CD8-positive, alpha-beta memory T cell (primary cell): ENCODE results near the gene RARG. TPM values are rescaled to one million over a fixed set of nuclear protein-coding genes. Genes with fewer than 3 reads are reported as not detected.
"Not testable (repeated sequence)": the region's sequence is repeated elsewhere in the genome, so short reads cannot be mapped to it uniquely, and the experiment has no call there.

ENCODE experiments used
- CTCF ChIA-PET: fragments of 350-600 bp; sonication (Branson Sonifier 250); formaldehyde crosslinking; loops from one replicate; lab custom pipeline; 2021; ENCODE audit warnings: antibody characterized with exemption; lab: Charles Lee
- POLR2A ChIA-PET: fragments of 350-600 bp; sonication (Branson Sonifier 250); formaldehyde crosslinking; loops from one replicate; lab custom pipeline; 2021; ENCODE audit warnings: antibody characterized with exemption; lab: Charles Lee
- DNase-seq, 5 donors: peaks; one replicate each; pipeline versions ENCODE4 v3.0.0 to v3.0.0-alpha.2; 2020 to 2022; ENCODE audit warnings: mixed read lengths in 1 of 5
- H3K27ac ChIP-seq: one replicate; pipeline ENCODE4 v1.7.0; 2013; ENCODE audit warnings: low read depth, mild to moderate bottlenecking, low read length, moderate library complexity
- H3K27me3 ChIP-seq: 2 replicates; pipeline ENCODE4 v1.7.0; 2013; ENCODE audit warnings: low read length, mild to moderate bottlenecking; ENCODE audit not compliant: insufficient read depth, poor library complexity, severe bottlenecking
- H3K36me3 ChIP-seq: 2 replicates; pipeline ENCODE4 v1.7.0; 2013; ENCODE audit warnings: mild to moderate bottlenecking, low read length, moderate library complexity; ENCODE audit not compliant: insufficient read depth
- H3K4me1 ChIP-seq: 2 replicates; pipeline ENCODE4 v1.7.0; 2013; ENCODE audit warnings: mild to moderate bottlenecking, low read length, moderate library complexity; ENCODE audit not compliant: insufficient read depth
- H3K4me3 ChIP-seq: 2 replicates; pipeline ENCODE4 v1.7.0; 2013; ENCODE audit warnings: mild to moderate bottlenecking, low read length
- H3K9me3 ChIP-seq: 2 replicates; pipeline ENCODE4 v1.7.0; 2013; ENCODE audit warnings: mild to moderate bottlenecking, low read length
- H3K27ac Mint-ChIP-seq, 8 donors: one replicate each; pipeline ENCODE4 v1.8.0; 2020 to 2021; ENCODE audit warnings: mixed read lengths in 8 of 8, mild to moderate bottlenecking in 6 of 8, inconsistent platforms in 3 of 8, moderate library complexity in 3 of 8
- H3K27me3 Mint-ChIP-seq, 2 donors: one replicate each; pipeline ENCODE4 v1.8.0; 2020 to 2021; ENCODE audit warnings: mixed read lengths in 2 of 2, mild to moderate bottlenecking in 1 of 2, moderate library complexity in 1 of 2
- H3K36me3 Mint-ChIP-seq, 3 donors: one replicate each; pipeline ENCODE4 v1.8.0; 2020 to 2021; ENCODE audit warnings: mixed read lengths in 3 of 3, inconsistent platforms in 1 of 3, mild to moderate bottlenecking in 1 of 3
- H3K4me1 Mint-ChIP-seq, 3 donors: one replicate each; pipeline ENCODE4 v1.8.0; 2020 to 2021; ENCODE audit warnings: mixed read lengths in 3 of 3, inconsistent platforms in 1 of 3, mild to moderate bottlenecking in 1 of 3
- H3K4me3 Mint-ChIP-seq, 7 donors: one replicate each; pipeline ENCODE4 v1.8.0; 2020 to 2021; ENCODE audit warnings: mixed read lengths in 7 of 7, mild to moderate bottlenecking in 6 of 7, moderate library complexity in 4 of 7, inconsistent platforms in 2 of 7
- H3K9me3 Mint-ChIP-seq, 5 donors: one replicate each; pipeline ENCODE4 v1.8.0; 2020 to 2022; ENCODE audit warnings: mixed read lengths in 5 of 5, mild to moderate bottlenecking in 3 of 5, moderate library complexity in 2 of 5, inconsistent platforms in 1 of 5
- polyA plus RNA-seq: library from polyadenylated mRNA; unstranded; fragments of 300-500 nt; fragmentation: Illumina TruSeq; gene quantifications from one replicate; pipeline ENCODE4 v1.2.3, GENCODE V29; 2021
- total RNA-seq, 2 experiments: library from RNA; stranded (reverse); gene quantifications; one replicate each; pipeline ENCODE4 v1.2.3, GENCODE V29; 2021

RARG gene
- total and polyA plus RNA-seq, 3 experiments from 2014 or later = 15.4 to 68.4 (median 67.0) TPM

DNA sequence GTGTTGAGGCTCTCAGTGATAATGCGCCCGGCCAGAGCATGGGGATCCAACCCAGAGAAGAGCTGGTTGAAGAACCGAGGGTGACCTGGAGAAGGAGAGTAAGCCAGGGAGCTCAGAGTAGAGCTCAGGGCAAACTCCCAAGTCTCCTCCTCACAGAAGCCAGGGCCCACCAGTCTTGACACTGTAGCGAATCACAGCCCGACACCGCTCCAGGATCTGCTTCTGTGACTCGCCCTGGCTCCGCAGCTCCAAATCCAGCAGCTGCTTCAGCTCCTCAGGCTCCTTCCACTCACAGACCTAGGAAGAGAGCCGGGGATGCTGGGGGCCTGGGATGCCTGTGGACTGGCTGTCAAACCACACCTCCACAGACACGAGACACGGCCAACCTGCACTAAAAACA is 59.7 kb downstream of the RARG start:
- POLR2A ChIA-PET = no interaction called here
- Mint-ChIP-seq H3K9me3 (no peaks in the 10 kb centered on the region), H3K4me1 (no peaks in the 10 kb centered on the region), H3K27ac (peak overlapping the region in 2 of 8 donors; percentile 68 to 77), H3K4me3 (no peak overlapping the region), H3K27me3 (no peaks in the 10 kb centered on the region), H3K36me3 (peaks cover 0 to 15% (median 5%) of the 10 kb centered on the region in 3 donors)
- H3K4me1 ChIP-seq = no peaks in the 10 kb centered on the region
- no peaks in the 10 kb centered on the region for H3K9me3 ChIP-seq
- no peaks in the 10 kb centered on the region for H3K36me3 ChIP-seq
- no peak overlapping the region for H3K4me3 ChIP-seq
- no peak overlapping the region for H3K27ac ChIP-seq
- no peaks in the 10 kb centered on the region for H3K27me3 ChIP-seq
- DNase-seq = no peak
- CTCF ChIA-PET = interaction anchor here (0.9 to 1.6 kb wide), 2 partner anchors 8 to 10 kb away, joined by 3 to 4 read pairs; partner anchors contain the start of gene ZNF740

GRCh38 chr12:53171725-53172329 is 60.2 kb downstream of the RARG start:
- Mint-ChIP-seq H3K4me3 (no peak overlapping the region), H3K27ac (peak overlapping the region in 1 of 8 donors; percentile 50), H3K9me3 (no peaks in the 10 kb centered on the region), H3K27me3 (no peaks in the 10 kb centered on the region), H3K4me1 (no peaks in the 10 kb centered on the region), H3K36me3 (peaks cover 0 to 15% (median 5%) of the 10 kb centered on the region in 3 donors)
- Histone ChIP-seq H3K4me1 (no peaks in the 10 kb centered on the region), H3K36me3 (no peaks in the 10 kb centered on the region), H3K27ac (no peak overlapping the region), H3K9me3 (no peaks in the 10 kb centered on the region), H3K27me3 (no peaks in the 10 kb centered on the region), H3K4me3 (no peak overlapping the region)
- POLR2A ChIA-PET = no interaction called here
- CTCF ChIA-PET = interaction anchor here (0.9 to 1.6 kb wide), 2 partner anchors 8 to 11 kb away, joined by 3 to 4 read pairs; partner anchors contain the start of gene ZNF740
- no peak for DNase-seq

GRCh38 chr12:53170876-53171724 is 60.9 kb downstream of the RARG start:
- Mint-ChIP-seq H3K27me3 (no peaks in the 10 kb centered on the region), H3K4me3 (no peak overlapping the region), H3K27ac (peak overlapping the region in 1 of 8 donors; percentile 50), H3K4me1 (no peaks in the 10 kb centered on the region), H3K36me3 (peaks cover 0 to 15% (median 5%) of the 10 kb centered on the region in 3 donors), H3K9me3 (no peaks in the 10 kb centered on the region)
- no peaks in the 10 kb centered on the region for H3K4me1 ChIP-seq
- H3K27ac ChIP-seq = no peak overlapping the region
- no peaks in the 10 kb centered on the region for H3K36me3 ChIP-seq
- ChIA-PET CTCF (interaction anchor here (1.6 kb wide), 1 partner anchor 12 kb away, joined by 4 read pairs; no protein-coding TSS in a partner anchor), POLR2A (no interaction called here)
- H3K4me3 ChIP-seq = no peak overlapping the region
- H3K27me3 ChIP-seq = no peaks in the 10 kb centered on the region
- no peaks in the 10 kb centered on the region for H3K9me3 ChIP-seq
- no peak for DNase-seq

GRCh38 chr12:53170215-53170614 is 61.8 kb downstream of the RARG start:
- Mint-ChIP-seq H3K27ac (peak overlapping the region in 1 of 8 donors; percentile 17), H3K36me3 (peaks cover 0 to 15% (median 5%) of the 10 kb centered on the region in 3 donors), H3K9me3 (no peaks in the 10 kb centered on the region), H3K27me3 (no peaks in the 10 kb centered on the region), H3K4me1 (no peaks in the 10 kb centered on the region), H3K4me3 (no peak overlapping the region)
- Histone ChIP-seq H3K27ac (no peak overlapping the region), H3K36me3 (no peaks in the 10 kb centered on the region), H3K4me1 (no peaks in the 10 kb centered on the region), H3K4me3 (no peak overlapping the region), H3K27me3 (no peaks in the 10 kb centered on the region), H3K9me3 (no peaks in the 10 kb centered on the region)
- POLR2A ChIA-PET = interaction anchor here (0.7 kb wide), 1 partner anchor 30 kb away, joined by 5 read pairs; no protein-coding TSS in a partner anchor
- DNase-seq = no peak
- CTCF ChIA-PET = no interaction called here

DNA sequence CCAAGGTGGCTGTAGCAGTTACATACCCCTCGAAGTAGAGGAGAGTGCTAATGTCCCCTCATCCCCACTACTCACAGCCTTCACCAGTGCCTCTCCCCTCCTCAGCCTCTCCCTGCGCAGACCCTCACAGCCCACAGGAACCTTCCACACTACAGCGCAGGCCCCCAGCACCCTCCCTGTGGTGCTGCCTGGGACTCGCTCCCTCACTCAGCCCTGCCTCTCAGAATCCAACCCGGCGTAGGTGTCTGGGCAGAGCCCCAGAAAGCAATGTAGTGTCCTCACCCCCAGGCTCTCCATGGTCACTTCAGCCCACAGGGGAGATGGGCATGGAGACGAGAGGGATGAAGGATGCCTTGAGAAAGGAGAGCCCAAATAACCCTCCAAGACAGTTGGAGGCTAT is 62.4 kb downstream of the RARG start:
- Mint-ChIP-seq H3K27ac (no peak overlapping the region), H3K9me3 (no peaks in the 10 kb centered on the region), H3K4me1 (no peaks in the 10 kb centered on the region), H3K36me3 (peaks cover 0 to 15% (median 5%) of the 10 kb centered on the region in 3 donors), H3K4me3 (no peak overlapping the region), H3K27me3 (no peaks in the 10 kb centered on the region)
- ChIA-PET POLR2A (no interaction called here), CTCF (no interaction called here)
- Histone ChIP-seq H3K27me3 (no peaks in the 10 kb centered on the region), H3K36me3 (no peaks in the 10 kb centered on the region), H3K9me3 (no peaks in the 10 kb centered on the region), H3K4me3 (no peak overlapping the region), H3K27ac (no peak overlapping the region), H3K4me1 (no peaks in the 10 kb centered on the region)
- DNase-seq = no peak

- no peaks in the 10 kb centered on the region for H3K4me1 ChIP-seq
- Mint-ChIP-seq H3K27me3 (no peaks in the 10 kb centered on the region), H3K27ac (no peak overlapping the region), H3K4me3 (no peak overlapping the region), H3K36me3 (peaks cover 0 to 13% (median 3%) of the 10 kb centered on the region in 3 donors), H3K4me1 (no peaks in the 10 kb centered on the region), H3K9me3 (no peaks in the 10 kb centered on the region)
- no peak overlapping the region for H3K4me3 ChIP-seq
- no peaks in the 10 kb centered on the region for H3K9me3 ChIP-seq
- POLR2A ChIA-PET = no interaction called here
- H3K27ac ChIP-seq = no peak overlapping the region
- DNase-seq = no peak
- CTCF ChIA-PET = interaction anchor here (0.8 kb wide), 1 partner anchor 47 kb away, joined by 3 read pairs; no protein-coding TSS in a partner anchor
- H3K36me3 ChIP-seq = no peaks in the 10 kb centered on the region
- H3K27me3 ChIP-seq = no peaks in the 10 kb centered on the region
Observed at GRCh38 chr12:53166837-53167236, 65.2 kb downstream of the RARG start.

DNA sequence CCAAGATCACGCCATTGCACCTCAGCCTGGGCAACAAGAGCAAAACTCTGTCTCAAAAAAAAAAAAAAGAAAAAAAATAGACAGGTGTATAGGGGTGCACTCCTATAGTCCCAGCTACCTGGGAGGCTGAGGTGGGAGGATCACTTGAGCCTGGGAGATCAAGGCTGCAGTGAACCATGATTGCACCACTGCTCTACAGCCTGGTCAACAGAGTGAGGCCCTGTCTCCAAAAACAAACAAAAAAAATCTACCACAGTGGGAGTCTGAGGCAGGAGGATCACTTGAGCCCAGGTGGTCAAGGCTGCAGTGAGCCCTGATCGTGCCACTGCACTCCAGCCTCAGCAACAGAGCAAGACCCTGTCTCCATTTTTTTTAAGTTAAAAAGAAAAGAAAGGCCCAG is 69.0 kb downstream of the RARG start:
- H3K36me3 ChIP-seq, DNase-seq, H3K4me1 Mint-ChIP-seq, H3K27ac Mint-ChIP-seq, H3K4me1 ChIP-seq, H3K4me3 ChIP-seq, POLR2A ChIA-PET, H3K9me3 Mint-ChIP-seq, H3K27me3 Mint-ChIP-seq, H3K4me3 Mint-ChIP-seq, H3K27me3 ChIP-seq, H3K36me3 Mint-ChIP-seq, H3K9me3 ChIP-seq, H3K27ac ChIP-seq: not testable (repeated sequence)
- CTCF ChIA-PET = interaction anchor here (1.6 kb wide), 1 partner anchor 158 kb away, joined by 4 read pairs; the partner anchor contains the start of gene AAAS
